IMR-90 (cell line): ENCODE data around the gene SLC37A1. TPM values are rescaled to one million over a fixed set of nuclear protein-coding genes. Genes with fewer than 3 reads are reported as not detected.

Experiments
- ATAC-seq: fragments of 200-7000 bp; cut with Tn5 transposase; 2 replicates; pipeline ENCODE4 v1.9.1; 2020; ENCODE audit warnings: low read depth, mild to moderate bottlenecking, moderate library complexity
- BruUV-seq: library from RNA; stranded (reverse); fragments of 400-500 nt; replicated peaks from 2 replicates; lab custom pipeline; 2021; lab: Mats Ljungman, UMichigan
- CTCF ChIA-PET: fragments of 300-600 bp; formaldehyde crosslinking; extraction: SDS; loops from one replicate; lab custom pipeline; 2021; ENCODE audit warnings: antibody characterized with exemption; lab: Yijun Ruan, JAX
- POLR2A ChIA-PET: fragments of 300-600 bp; sonication (Branson Sonifier 250); formaldehyde crosslinking; loops from one replicate; lab custom pipeline; 2022; ENCODE audit warnings: antibody characterized with exemption; ENCODE audit not compliant: unreplicated experiment; lab: Charles Lee
- DNase-seq: peaks from one replicate; pipeline ENCODE4 v3.0.0; 2013
- H2AFZ ChIP-seq: replicated peaks from 2 replicates; pipeline ENCODE3; 2013; ENCODE audit warnings: low read length, mild to moderate bottlenecking; ENCODE audit not compliant: poor library complexity
- H2AK5ac ChIP-seq: 2 replicates; pipeline ENCODE4 v1.6.1; 2013; ENCODE audit warnings: low read depth, low read length, inconsistent platforms
- H2AK9ac ChIP-seq: replicated peaks from 2 replicates; pipeline ENCODE3; 2013; ENCODE audit warnings: mild to moderate bottlenecking, low read depth, low read length, moderate library complexity; ENCODE audit not compliant: poor library complexity
- H2BK120ac ChIP-seq: 2 replicates; pipeline ENCODE4 v1.6.1; 2013; ENCODE audit warnings: low read depth, low read length, inconsistent platforms
- H2BK15ac ChIP-seq: 3 replicates; pipeline ENCODE4 v1.6.1; 2013; ENCODE audit warnings: low read depth, low read length, inconsistent platforms
- H2BK20ac ChIP-seq: 2 replicates; pipeline ENCODE4 v1.6.1; 2013; ENCODE audit warnings: low read depth, mild to moderate bottlenecking, inconsistent platforms, low read length, moderate library complexity
- H2BK5ac ChIP-seq: 2 replicates; pipeline ENCODE4 v1.6.1; 2013; ENCODE audit warnings: mild to moderate bottlenecking, low read depth, low read length, inconsistent platforms; ENCODE audit not compliant: poor library complexity, severe bottlenecking
- H3K14ac ChIP-seq: replicated peaks from 2 replicates; pipeline ENCODE4 v1.6.1; 2013; ENCODE audit warnings: low read depth, low read length, inconsistent platforms
- H3K18ac ChIP-seq: 2 replicates; pipeline ENCODE4 v1.6.1; 2013; ENCODE audit warnings: low read depth, low read length, control low read depth
- H3K23ac ChIP-seq: 2 replicates; pipeline ENCODE4 v1.6.1; 2013; ENCODE audit warnings: low read depth, low read length, inconsistent platforms
- H3K27ac ChIP-seq: 2 replicates; pipeline ENCODE4 v1.5.1; 2013; ENCODE audit warnings: mild to moderate bottlenecking, control low read depth, low read length; ENCODE audit not compliant: insufficient read depth
- H3K27me3 ChIP-seq: 2 replicates; pipeline ENCODE4 v1.6.1; 2013; ENCODE audit warnings: low read length; ENCODE audit not compliant: control insufficient read depth, insufficient read depth
- H3K36me3 ChIP-seq: 2 replicates; pipeline ENCODE4 v1.6.1; 2013; ENCODE audit warnings: low read length, mixed read lengths; ENCODE audit not compliant: control insufficient read depth, insufficient read depth
- H3K4ac ChIP-seq: 2 replicates; pipeline ENCODE4 v1.6.1; 2013; ENCODE audit warnings: low read depth, low read length, inconsistent platforms
- H3K4me1 ChIP-seq: 2 replicates; pipeline ENCODE4 v1.6.1; 2013; ENCODE audit warnings: low read length, mixed read lengths; ENCODE audit not compliant: control insufficient read depth, insufficient read depth
- H3K4me2 ChIP-seq: 2 replicates; pipeline ENCODE4 v1.6.1; 2013; ENCODE audit warnings: low read depth, mild to moderate bottlenecking, control low read depth, low read length, moderate library complexity
- H3K4me3 ChIP-seq: 2 replicates; pipeline ENCODE4 v1.5.1; 2013; ENCODE audit warnings: low read depth, mild to moderate bottlenecking, control low read depth, low read length, moderate library complexity; ENCODE audit not compliant: insufficient read depth
- H3K56ac ChIP-seq: 2 replicates; pipeline ENCODE4 v1.6.1; 2013; ENCODE audit warnings: low read length, inconsistent platforms; ENCODE audit not compliant: insufficient read depth; ENCODE audit errors: extremely low read depth
- H3K79me1 ChIP-seq, 2 experiments: 2 replicates each; pipeline ENCODE4 v1.6.1; 2013; ENCODE audit warnings: low read length in 2 of 2, inconsistent platforms in 1 of 2, low read depth in 1 of 2
- H3K9ac ChIP-seq: 2 replicates; pipeline ENCODE4 v1.6.1; 2013; ENCODE audit warnings: low read depth, low read length, control low read depth
- H3K9me1 ChIP-seq: 2 replicates; pipeline ENCODE4 v1.6.1; 2013; ENCODE audit warnings: low read length, inconsistent platforms; ENCODE audit not compliant: insufficient read depth
- H3K9me3 ChIP-seq: 2 replicates; pipeline ENCODE4 v1.6.1; 2013; ENCODE audit warnings: low read length; ENCODE audit not compliant: control insufficient read depth, insufficient read depth
- H4K20me1 ChIP-seq: 2 replicates; pipeline ENCODE4 v1.6.1; 2013; ENCODE audit warnings: low read length, inconsistent platforms; ENCODE audit not compliant: insufficient read depth
- H4K5ac ChIP-seq: 2 replicates; pipeline ENCODE4 v1.6.1; 2013; ENCODE audit warnings: mild to moderate bottlenecking, low read depth, low read length, control low read depth
- H4K8ac ChIP-seq, 2 experiments: 2 replicates each; pipeline ENCODE4 v1.6.1; 2013; ENCODE audit warnings: low read depth in 2 of 2, low read length in 2 of 2, control low read depth in 1 of 2, inconsistent platforms in 1 of 2
- H4K91ac ChIP-seq: 2 replicates; pipeline ENCODE4 v1.6.1; 2013; ENCODE audit warnings: low read depth, low read length, inconsistent platforms; ENCODE audit not compliant: insufficient read depth
- BHLHE40 ChIP-seq: fragments of 150-350 bp; IDR thresholded peaks from 2 replicates; pipeline ENCODE4 v1.6.1; 2016; ENCODE audit warnings: mild to moderate bottlenecking, low read depth, low read length
- FOS ChIP-seq: fragments of 150-350 bp; IDR thresholded peaks from 2 replicates; pipeline ENCODE4 v1.6.1; 2016; ENCODE audit warnings: low read depth, low read length
- MAZ ChIP-seq: IDR thresholded peaks from 2 replicates; pipeline ENCODE4 v1.6.1; 2012; ENCODE audit warnings: low read depth, mild to moderate bottlenecking, low read length, improper control_type of control experiment, moderate library complexity, borderline replicate concordance
- NFE2L2 ChIP-seq: fragments of 150-350 bp; IDR thresholded peaks from 2 replicates; pipeline ENCODE4 v1.6.1; 2016; ENCODE audit warnings: low read depth, mild to moderate bottlenecking, low read length
- POLR2A ChIP-seq: IDR thresholded peaks from 2 replicates; pipeline ENCODE4 v1.6.1; 2012; ENCODE audit warnings: mild to moderate bottlenecking, low read depth, low read length
- RAD21 ChIP-seq: IDR thresholded peaks from 2 replicates; pipeline ENCODE4 v1.6.1; 2012; ENCODE audit warnings: low read length, improper control_type of control experiment
- RCOR1 ChIP-seq: IDR thresholded peaks from 2 replicates; pipeline ENCODE4 v1.6.1; 2012; ENCODE audit warnings: mild to moderate bottlenecking, low read length, improper control_type of control experiment; ENCODE audit not compliant: insufficient replicate concordance
- RFX5 ChIP-seq: IDR thresholded peaks from 2 replicates; pipeline ENCODE4 v1.8.0; 2012; ENCODE audit warnings: low read depth, mild to moderate bottlenecking, low read length, moderate library complexity
- WGBS, 2 experiments: methylation state at CpG; one replicate each; pipeline versions ENCODE4 v1.1.5 to v1.1.7; 2013; ENCODE audit warnings: missing lambda C conversion rate in 2 of 2; ENCODE audit not compliant: insufficient read length in 1 of 2; ENCODE audit errors: extremely low coverage in 2 of 2; 5-methylcytosine and 5-hydroxymethylcytosine counted together
- dilution Hi-C: fragments of 300-500 bp; cut with HindIII; formaldehyde crosslinking; loops from one replicate; pipeline ENCODE4 v1.14.3; 2018; ENCODE audit warnings: low sequenced_read_pairs; ENCODE audit not compliant: unreplicated experiment
- in situ Hi-C: fragments of 300-500 bp; cut with MboI; formaldehyde crosslinking; loops from 3 replicates; pipeline ENCODE4 v1.14.3; 2019; ENCODE audit warnings: low sequenced_read_pairs, inconsistent platforms, mixed read lengths
- intact Hi-C: fragments of 100-400 bp; cut with micrococcal nuclease; formaldehyde crosslinking; loops from 2 replicates; pipeline ENCODE4 v1.10.0; 2022
- polyA plus RNA-seq, 3 experiments: library from polyadenylated mRNA; depleted of rRNA; stranded (reverse); fragments of >200 nt; gene quantifications; 2 replicates each; pipeline ENCODE4 v1.2.3, GENCODE V29; 2012; ENCODE audit warnings: low replicate concordance in 1 of 3
- total RNA-seq: library from RNA; depleted of rRNA; stranded (reverse); fragments of >200 nt; gene quantifications from 2 replicates; pipeline ENCODE4 v1.2.3, GENCODE V29; 2012
- TF ChIP-seq, protein P1 (sequence below): conservative IDR thresholded peaks from 2 replicates; pipeline ENCODE4 v1.5.1; 2012; ENCODE audit warnings: mild to moderate bottlenecking, low read depth, low read length, improper control_type of control experiment
- TF ChIP-seq, protein P2 (sequence below): fragments of 150-350 bp; IDR thresholded peaks from 2 replicates; pipeline ENCODE4 v1.6.1; 2017; ENCODE audit warnings: mild to moderate bottlenecking, antibody characterized with exemption, low read length, low read depth
- TF ChIP-seq, protein P3 (sequence below): fragments of 150-350 bp; IDR thresholded peaks from 2 replicates; pipeline ENCODE4 v1.6.1; 2016; ENCODE audit warnings: low read depth, mild to moderate bottlenecking, low read length, moderate library complexity, borderline replicate concordance

SLC37A1 gene
- total and polyA plus RNA-seq, 2 of the 4 experiments (the other 2 are of a cell fraction) = 0.36 to 0.48 TPM

DNA sequence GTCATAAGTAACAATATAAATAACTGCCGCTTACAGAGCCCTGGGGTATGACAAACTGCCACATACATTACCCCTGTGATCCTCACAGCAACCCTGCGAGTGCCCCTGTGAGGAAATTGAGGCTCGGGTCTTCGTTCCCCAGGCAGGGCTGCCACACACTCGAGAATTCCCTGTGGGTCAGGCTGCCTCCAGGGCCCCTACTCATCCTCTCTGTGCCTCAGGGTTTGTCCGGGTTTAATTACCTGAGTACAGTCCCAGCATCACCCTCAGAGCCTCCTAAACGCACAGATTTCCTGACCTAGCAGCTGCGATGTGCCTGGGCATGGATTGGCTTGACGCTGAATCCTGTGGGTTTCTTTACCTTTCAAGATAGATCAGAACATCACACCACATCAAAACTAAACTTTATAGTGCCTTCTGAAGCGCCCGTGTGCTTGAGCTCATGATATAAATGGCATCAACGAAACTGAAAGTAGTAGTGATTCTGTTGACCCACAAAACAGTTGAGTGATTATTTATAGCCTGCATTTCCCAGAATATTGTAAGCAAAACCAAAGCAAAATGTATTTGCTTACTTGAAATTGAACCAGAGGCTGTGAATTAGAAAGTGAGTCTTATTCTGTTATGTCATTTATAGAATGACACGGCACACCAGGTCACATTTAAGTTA is 14.0 kb downstream of the SLC37A1 start:
- ChIA-PET POLR2A (no interaction called here), CTCF (no interaction called here)
- BruUV-seq = no TSS peak
- Histone ChIP-seq H4K91ac (no peak overlapping the region), H2AFZ (no peak overlapping the region), H3K27ac (no peak overlapping the region), H3K4me2 (peak overlapping the region; percentile 36; the same call in 1 of the 2 replicates), H2BK5ac (no peak overlapping the region), H2BK20ac (no peak overlapping the region), H3K4me1 (peaks cover 5% of the 10 kb centered on the region; the same call in 1 of the 2 replicates), H3K56ac (no peak overlapping the region), H3K14ac (no peak overlapping the region), H3K18ac (no peak overlapping the region), H3K9me1 (no peaks in the 10 kb centered on the region), H4K5ac (no peak overlapping the region), H3K4ac (no peak overlapping the region), H2AK9ac (no peak overlapping the region), H4K20me1 (no peaks in the 10 kb centered on the region; the same call in 1 of the 2 replicates), H2AK5ac (no peak overlapping the region), H3K9me3 (no peaks in the 10 kb centered on the region), H3K27me3 (peaks cover 20% of the 10 kb centered on the region; the same call in 1 of the 2 replicates), H4K8ac (no peak overlapping the region), H3K23ac (no peak overlapping the region), H3K4me3 (no peak overlapping the region), H2BK120ac (no peak overlapping the region), H3K79me1 (no peaks in the 10 kb centered on the region), H2BK15ac (no peak overlapping the region), H3K36me3 (no peaks in the 10 kb centered on the region), H3K9ac (no peak overlapping the region)
- dilution Hi-C loops (no loop called here), in situ Hi-C loops (no loop called here), intact Hi-C loops (no loop called here)
- TF ChIP-seq, protein P1, sequence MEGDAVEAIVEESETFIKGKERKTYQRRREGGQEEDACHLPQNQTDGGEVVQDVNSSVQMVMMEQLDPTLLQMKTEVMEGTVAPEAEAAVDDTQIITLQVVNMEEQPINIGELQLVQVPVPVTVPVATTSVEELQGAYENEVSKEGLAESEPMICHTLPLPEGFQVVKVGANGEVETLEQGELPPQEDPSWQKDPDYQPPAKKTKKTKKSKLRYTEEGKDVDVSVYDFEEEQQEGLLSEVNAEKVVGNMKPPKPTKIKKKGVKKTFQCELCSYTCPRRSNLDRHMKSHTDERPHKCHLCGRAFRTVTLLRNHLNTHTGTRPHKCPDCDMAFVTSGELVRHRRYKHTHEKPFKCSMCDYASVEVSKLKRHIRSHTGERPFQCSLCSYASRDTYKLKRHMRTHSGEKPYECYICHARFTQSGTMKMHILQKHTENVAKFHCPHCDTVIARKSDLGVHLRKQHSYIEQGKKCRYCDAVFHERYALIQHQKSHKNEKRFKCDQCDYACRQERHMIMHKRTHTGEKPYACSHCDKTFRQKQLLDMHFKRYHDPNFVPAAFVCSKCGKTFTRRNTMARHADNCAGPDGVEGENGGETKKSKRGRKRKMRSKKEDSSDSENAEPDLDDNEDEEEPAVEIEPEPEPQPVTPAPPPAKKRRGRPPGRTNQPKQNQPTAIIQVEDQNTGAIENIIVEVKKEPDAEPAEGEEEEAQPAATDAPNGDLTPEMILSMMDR = no peak
- TF ChIP-seq, protein P2, sequence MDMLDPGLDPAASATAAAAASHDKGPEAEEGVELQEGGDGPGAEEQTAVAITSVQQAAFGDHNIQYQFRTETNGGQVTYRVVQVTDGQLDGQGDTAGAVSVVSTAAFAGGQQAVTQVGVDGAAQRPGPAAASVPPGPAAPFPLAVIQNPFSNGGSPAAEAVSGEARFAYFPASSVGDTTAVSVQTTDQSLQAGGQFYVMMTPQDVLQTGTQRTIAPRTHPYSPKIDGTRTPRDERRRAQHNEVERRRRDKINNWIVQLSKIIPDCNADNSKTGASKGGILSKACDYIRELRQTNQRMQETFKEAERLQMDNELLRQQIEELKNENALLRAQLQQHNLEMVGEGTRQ = no peak
- TF ChIP-seq RAD21 (no peak), RFX5 (no peak), POLR2A (no peak), FOS (no peak), NFE2L2 (no peak), RCOR1 (no peak), BHLHE40 (no peak), MAZ (no peak)
- TF ChIP-seq, protein P3, sequence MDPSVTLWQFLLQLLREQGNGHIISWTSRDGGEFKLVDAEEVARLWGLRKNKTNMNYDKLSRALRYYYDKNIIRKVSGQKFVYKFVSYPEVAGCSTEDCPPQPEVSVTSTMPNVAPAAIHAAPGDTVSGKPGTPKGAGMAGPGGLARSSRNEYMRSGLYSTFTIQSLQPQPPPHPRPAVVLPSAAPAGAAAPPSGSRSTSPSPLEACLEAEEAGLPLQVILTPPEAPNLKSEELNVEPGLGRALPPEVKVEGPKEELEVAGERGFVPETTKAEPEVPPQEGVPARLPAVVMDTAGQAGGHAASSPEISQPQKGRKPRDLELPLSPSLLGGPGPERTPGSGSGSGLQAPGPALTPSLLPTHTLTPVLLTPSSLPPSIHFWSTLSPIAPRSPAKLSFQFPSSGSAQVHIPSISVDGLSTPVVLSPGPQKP = no peak
- ATAC-seq (no peak), DNase-seq (no peak)
- 72% methylated on average over 5 of the region's 13 CpGs; no CpG with 5 or more reads in 1 of the 2 experiments for WGBS, 2 experiments
